GM23248 (cell line): ENCODE data around the gene IPO7. TPM values are rescaled to one million over a fixed set of nuclear protein-coding genes. Genes with fewer than 3 reads are reported as not detected.
"Not testable (repeated sequence)": the region's sequence is repeated elsewhere in the genome, so short reads cannot be mapped to it uniquely, and the experiment has no call there.

ENCODE experiments used
- DNase-seq: peaks from one replicate; pipeline ENCODE4 v3.0.0-alpha.2; 2015
- H2AFZ ChIP-seq: fragments of 200-600 bp; sonication (generic); 2 replicates; pipeline ENCODE4 v1.6.1; 2016; ENCODE audit warnings: antibody characterized with exemption
- H3F3A ChIP-seq: fragments of 200-600 bp; sonication (generic); 2 replicates; pipeline ENCODE4 v1.6.1; 2016; ENCODE audit warnings: mild to moderate bottlenecking, antibody characterized with exemption, mixed run types; ENCODE audit not compliant: insufficient read depth
- H3K27ac ChIP-seq: fragments of 200-600 bp; sonication (generic); 2 replicates; pipeline ENCODE4 v1.5.1; 2016; ENCODE audit warnings: mild to moderate bottlenecking
- H3K27me3 ChIP-seq: fragments of 200-600 bp; sonication (generic); replicated peaks from 2 replicates; pipeline ENCODE4 v1.6.1; 2016; ENCODE audit warnings: mild to moderate bottlenecking; ENCODE audit not compliant: insufficient read depth
- H3K36me3 ChIP-seq: fragments of 200-600 bp; sonication (generic); 2 replicates; pipeline ENCODE4 v1.6.1; 2016; ENCODE audit warnings: low read depth, mild to moderate bottlenecking
- H3K4me1 ChIP-seq: fragments of 200-600 bp; sonication (generic); 2 replicates; pipeline ENCODE4 v1.6.1; 2016; ENCODE audit warnings: mild to moderate bottlenecking; ENCODE audit not compliant: insufficient read depth
- H3K4me2 ChIP-seq: fragments of 200-600 bp; sonication (generic); one replicate; pipeline ENCODE4 v1.6.1; 2016; ENCODE audit warnings: mild to moderate bottlenecking; ENCODE audit not compliant: unreplicated experiment
- H3K4me3 ChIP-seq: fragments of 200-600 bp; sonication (generic); 2 replicates; pipeline ENCODE4 v1.5.1; 2016; ENCODE audit warnings: mild to moderate bottlenecking
- H3K79me2 ChIP-seq: fragments of 200-600 bp; sonication (generic); 2 replicates; pipeline ENCODE4 v1.6.1; 2016; ENCODE audit warnings: mild to moderate bottlenecking; ENCODE audit not compliant: insufficient read depth
- H3K9ac ChIP-seq: fragments of 200-600 bp; sonication (generic); 2 replicates; pipeline ENCODE4 v1.6.1; 2016; ENCODE audit warnings: mild to moderate bottlenecking
- H3K9me2 ChIP-seq: fragments of 200-600 bp; sonication (generic); 2 replicates; pipeline ENCODE4 v1.6.1; 2016; ENCODE audit warnings: mixed run types, mild to moderate bottlenecking, moderate library complexity; ENCODE audit not compliant: insufficient read depth
- H3K9me3 ChIP-seq: fragments of 200-600 bp; sonication (generic); one replicate; pipeline ENCODE4 v1.6.1; 2017; ENCODE audit warnings: low read depth
- H4K20me1 ChIP-seq: fragments of 200-600 bp; sonication (generic); 2 replicates; pipeline ENCODE4 v1.6.0; 2016; ENCODE audit not compliant: insufficient read depth
- EZH2 ChIP-seq: fragments of 200-600 bp; sonication (generic); IDR thresholded peaks from 2 replicates; pipeline ENCODE4 v1.6.1; 2018; ENCODE audit warnings: antibody characterized with exemption, mild to moderate bottlenecking; ENCODE audit not compliant: insufficient read depth, poor library complexity, severe bottlenecking
- EZH2phosphoT487 ChIP-seq: fragments of 200-600 bp; sonication (generic); IDR thresholded peaks from 2 replicates; pipeline ENCODE4 v1.6.1; 2018; ENCODE audit warnings: antibody characterized with exemption, moderate library complexity, mild to moderate bottlenecking, low read depth; ENCODE audit not compliant: insufficient read depth
- WGBS, 2 experiments: methylation state at CpG; one replicate each; pipeline ENCODE4 v1.1.6; 2015 to 2017; ENCODE audit warnings: low lambda C conversion rate in 2 of 2, low coverage in 1 of 2; ENCODE audit errors: missing lambda C conversion rate in 2 of 2; 5-methylcytosine and 5-hydroxymethylcytosine counted together
- in situ Hi-C: fragments of 300-500 bp; cut with MboI; formaldehyde crosslinking; loops from 2 replicates; pipeline ENCODE4 v1.15.0; 2020
- polyA plus RNA-seq: library from polyadenylated mRNA; unstranded; fragments of >200 nt; fragmentation: Nextera tagmentation; extraction: Ambion mirVana; gene quantifications from 2 replicates; pipeline ENCODE4 v1.2.1, GENCODE V29; 2016
- total RNA-seq: library from RNA; depleted of rRNA; stranded (reverse); fragments of >200 nt; shearing (Covaris generic); gene quantifications from 2 replicates; pipeline ENCODE4 v1.2.3, GENCODE V29; 2014

Gene IPO7
- total and polyA plus RNA-seq, 2 experiments from 2014 or later = 8.7 to 101 TPM

DNA sequence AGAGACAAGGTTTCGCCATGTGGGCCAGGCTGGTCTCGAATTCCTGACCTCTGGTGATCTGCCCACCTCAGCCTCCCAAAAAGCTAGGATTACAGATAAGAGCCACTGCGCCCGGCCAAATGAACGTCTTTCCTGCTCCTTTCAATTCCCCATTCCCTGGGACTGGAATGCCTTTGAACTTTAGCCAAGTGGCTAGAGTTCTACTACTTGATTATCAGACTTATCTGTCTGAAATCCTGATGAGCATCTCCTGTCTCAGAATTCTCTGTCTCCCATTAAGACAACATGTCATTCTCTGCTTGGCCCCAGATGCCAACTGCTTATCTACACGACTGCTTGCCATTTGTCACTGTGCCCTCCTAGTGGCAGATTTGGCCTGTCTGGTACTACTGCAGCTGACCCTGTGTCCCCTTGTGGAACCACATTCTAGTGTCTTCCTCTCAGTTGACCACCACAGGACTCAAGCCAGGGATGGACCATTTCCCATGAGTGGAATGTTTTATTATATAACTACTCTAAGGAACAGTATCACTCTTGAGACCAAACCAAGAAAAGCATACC is 33.1 kb upstream of the IPO7 start:
- Histone ChIP-seq H3F3A (peaks cover 7% of the 10 kb centered on the region; the same call in 1 of the 2 replicates), H2AFZ (no peak overlapping the region), H3K79me2 (no peaks in the 10 kb centered on the region), H3K36me3 (no peaks in the 10 kb centered on the region), H3K4me1 (0 out of 2 replicates have a peak, but pooled peaks cover 4% of the 10 kb centered on the region), H3K27me3 (no peaks in the 10 kb centered on the region), H3K4me2 (no peak overlapping the region), H3K9me2 (no peaks in the 10 kb centered on the region), H3K4me3 (no peak overlapping the region), H4K20me1 (no peaks in the 10 kb centered on the region), H3K9me3 (no peaks in the 10 kb centered on the region), H3K27ac (no peak overlapping the region), H3K9ac (no peak overlapping the region)
- DNase-seq = no peak
- TF ChIP-seq EZH2phosphoT487 (no peak), EZH2 (no peak)
- in situ Hi-C loops = no loop called here
- WGBS, 2 experiments = 67 to 71% methylated on average over 6 of the region's 6 CpGs

DNA sequence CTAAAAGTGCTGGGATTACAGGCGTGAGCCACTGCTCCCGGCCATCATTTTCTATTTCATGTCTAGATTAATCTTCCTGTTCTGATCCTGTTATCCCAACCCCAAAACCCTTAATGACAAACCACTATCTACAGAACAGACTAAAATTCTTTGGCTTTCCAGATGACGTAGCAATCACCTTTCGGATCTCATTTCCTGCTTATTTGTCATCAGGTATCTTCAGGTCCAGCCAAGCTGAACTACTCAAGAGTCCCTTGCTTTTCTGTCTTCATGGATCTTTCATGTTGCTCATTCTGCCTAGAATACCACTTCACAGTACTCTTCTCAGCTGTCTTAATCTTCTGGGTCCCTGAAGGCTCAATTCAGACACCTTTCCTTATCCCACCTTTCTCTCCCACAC is 27.4 kb upstream of the IPO7 start:
- Histone ChIP-seq H3K9ac (no peak overlapping the region), H3K27me3 (no peaks in the 10 kb centered on the region), H3K79me2 (no peaks in the 10 kb centered on the region), H3K9me3 (no peaks in the 10 kb centered on the region), H3K4me3 (no peak overlapping the region), H3K9me2 (no peaks in the 10 kb centered on the region), H3F3A (peaks cover 9% of the 10 kb centered on the region; the same call in 1 of the 2 replicates), H3K27ac (no peak overlapping the region), H3K4me1 (peaks cover 8% of the 10 kb centered on the region), H3K36me3 (no peaks in the 10 kb centered on the region), H4K20me1 (no peaks in the 10 kb centered on the region), H3K4me2 (no peak overlapping the region), H2AFZ (no peak overlapping the region)
- in situ Hi-C loops = no loop called here
- no peak for DNase-seq
- TF ChIP-seq EZH2phosphoT487 = no peak
- no peak for TF ChIP-seq EZH2
- WGBS, 2 experiments = 94 to 100% methylated on average over 4 of the region's 4 CpGs

DNA sequence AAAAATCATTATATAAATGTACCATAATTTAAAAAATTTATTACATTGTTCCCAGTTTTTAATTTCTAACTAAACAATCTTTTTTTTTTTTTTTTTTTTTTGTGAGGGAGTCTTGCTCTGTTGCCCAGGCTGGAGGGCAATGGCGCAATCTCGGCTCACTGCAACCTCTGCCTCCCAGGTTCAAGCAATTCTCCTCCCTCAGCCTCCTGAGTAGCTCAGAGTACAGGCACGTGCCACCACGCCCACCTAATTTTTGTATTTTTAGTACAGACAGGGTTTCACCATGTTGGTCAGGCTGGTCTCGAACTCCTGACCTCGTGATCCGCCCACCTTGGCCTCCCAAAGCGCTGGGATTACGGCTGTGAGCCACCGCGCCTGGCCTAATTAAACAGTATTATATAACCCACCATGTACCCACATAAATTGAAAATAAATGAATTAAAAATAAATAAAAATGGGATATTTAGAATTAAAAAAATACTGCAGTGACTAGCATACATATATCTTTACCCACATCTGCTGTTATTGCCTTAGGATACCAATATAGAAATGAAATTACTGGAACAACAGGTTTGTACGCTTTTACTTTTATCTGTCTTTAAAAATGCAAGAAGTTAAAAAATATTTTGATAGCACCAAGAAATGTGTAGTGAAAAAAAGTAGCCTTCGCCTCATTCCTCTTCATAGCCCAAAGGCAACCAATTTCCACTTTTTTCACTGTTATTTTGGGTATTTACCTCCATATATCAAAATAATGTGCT is 23.4 kb upstream of the IPO7 start:
- H3K9ac ChIP-seq, H4K20me1 ChIP-seq, H3K9me3 ChIP-seq, H3K36me3 ChIP-seq, H3K79me2 ChIP-seq, in situ Hi-C loops, H3K9me2 ChIP-seq, H3K4me3 ChIP-seq, DNase-seq, H2AFZ ChIP-seq, H3K27me3 ChIP-seq: not testable (repeated sequence)
- Histone ChIP-seq H3K4me1 (peaks cover 33% of the 10 kb centered on the region), H3K27ac (peak overlapping the region; percentile 96), H3K4me2 (peak overlapping the region; percentile 12), H3F3A (peaks cover 26% of the 10 kb centered on the region)
- 92 to 93% methylated on average over 13 of the region's 13 CpGs for WGBS, 2 experiments

DNA sequence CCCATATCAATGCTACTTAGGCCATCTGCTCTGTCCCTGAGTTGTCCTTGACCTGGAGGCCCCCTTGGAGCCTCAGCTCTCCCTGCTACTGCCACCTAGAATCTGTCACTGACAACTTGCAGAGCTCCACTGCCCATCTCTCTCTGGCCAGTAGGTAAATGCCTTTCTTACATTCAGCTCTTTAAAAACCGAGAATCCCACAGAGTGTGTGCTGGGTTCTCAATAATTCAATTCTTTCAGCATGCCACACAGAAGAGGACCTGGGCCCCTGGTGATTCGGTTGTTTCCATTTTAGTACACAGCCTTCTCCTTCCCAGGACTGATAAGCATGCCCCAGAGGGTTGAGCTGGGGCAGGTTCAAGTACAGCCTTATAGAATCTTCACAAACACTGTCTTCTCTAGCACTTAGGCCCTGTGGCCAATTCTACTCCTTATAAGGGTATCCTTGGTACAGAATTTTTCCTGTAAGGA is 22.0 kb upstream of the IPO7 start:
- no peaks in the 10 kb centered on the region for H3K9me3 ChIP-seq
- no peak overlapping the region for H3K4me3 ChIP-seq
- peaks cover 33% of the 10 kb centered on the region for H3K4me1 ChIP-seq
- no peaks in the 10 kb centered on the region for H4K20me1 ChIP-seq
- peak overlapping the region; percentile 96 for H3K27ac ChIP-seq
- 73 to 88% methylated on average over 2 of the region's 2 CpGs for WGBS, 2 experiments
- peak; percentile 24 for DNase-seq
- TF ChIP-seq EZH2 (no peak), EZH2phosphoT487 (no peak)
- H3K36me3 ChIP-seq = no peaks in the 10 kb centered on the region
- peak overlapping the region; percentile 82; the same call in 1 of the 2 replicates for H3K9ac ChIP-seq
- no peak overlapping the region for H3K4me2 ChIP-seq
- H3K79me2 ChIP-seq = no peaks in the 10 kb centered on the region
- H2AFZ ChIP-seq = peak overlapping the region; percentile 38
- peaks cover 26% of the 10 kb centered on the region for H3F3A ChIP-seq
- in situ Hi-C loops = no loop called here
- no peaks in the 10 kb centered on the region for H3K27me3 ChIP-seq
- no peaks in the 10 kb centered on the region for H3K9me2 ChIP-seq
